Ishikawa (cell line): ENCODE results near the gene ICA1.

Source experiments
- CEBPB ChIP-seq: IDR thresholded peaks from 2 replicates; pipeline ENCODE4 v1.6.1; 2012
- CREB1 ChIP-seq: IDR thresholded peaks from 2 replicates; pipeline ENCODE4 v1.6.1; 2012; ENCODE audit warnings: low read depth
- EGR1 ChIP-seq: IDR thresholded peaks from 2 replicates; pipeline ENCODE4 v1.6.1; 2012
- EP300 ChIP-seq: IDR thresholded peaks from 2 replicates; pipeline ENCODE4 v1.6.1; 2012; ENCODE audit warnings: borderline replicate concordance
- FOXM1 ChIP-seq: IDR thresholded peaks from 2 replicates; pipeline ENCODE4 v1.6.1; 2012; ENCODE audit warnings: low read depth, borderline replicate concordance
- NFIC ChIP-seq: IDR thresholded peaks from 2 replicates; pipeline ENCODE4 v1.6.1; 2012
- RAD21 ChIP-seq: IDR thresholded peaks from 2 replicates; pipeline ENCODE4 v1.6.1; 2012; ENCODE audit warnings: low read depth
- TAF1 ChIP-seq: IDR thresholded peaks from 2 replicates; pipeline ENCODE4 v1.6.1; 2012; ENCODE audit warnings: low read depth, mild to moderate bottlenecking
- TCF12 ChIP-seq: IDR thresholded peaks from 2 replicates; pipeline ENCODE4 v1.6.1; 2012; ENCODE audit warnings: low read depth
- TEAD4 ChIP-seq: IDR thresholded peaks from 2 replicates; pipeline ENCODE4 v1.6.1; 2012
- YY1 ChIP-seq: IDR thresholded peaks from 2 replicates; pipeline ENCODE4 v1.6.1; 2012; ENCODE audit warnings: low read depth
- ZBTB7A ChIP-seq: IDR thresholded peaks from 2 replicates; pipeline ENCODE4 v1.6.1; 2012; ENCODE audit warnings: low read depth
- TF ChIP-seq, protein P1 (sequence below): IDR thresholded peaks from 2 replicates; pipeline ENCODE4 v1.6.1; 2012; ENCODE audit warnings: low read depth, mild to moderate bottlenecking
- TF ChIP-seq, protein P2 (sequence below): IDR thresholded peaks from 2 replicates; pipeline ENCODE4 v1.6.1; 2012
- TF ChIP-seq, protein P3 (sequence below): IDR thresholded peaks from 2 replicates; pipeline ENCODE4 v1.6.1; 2012

Gene ICA1

DNA sequence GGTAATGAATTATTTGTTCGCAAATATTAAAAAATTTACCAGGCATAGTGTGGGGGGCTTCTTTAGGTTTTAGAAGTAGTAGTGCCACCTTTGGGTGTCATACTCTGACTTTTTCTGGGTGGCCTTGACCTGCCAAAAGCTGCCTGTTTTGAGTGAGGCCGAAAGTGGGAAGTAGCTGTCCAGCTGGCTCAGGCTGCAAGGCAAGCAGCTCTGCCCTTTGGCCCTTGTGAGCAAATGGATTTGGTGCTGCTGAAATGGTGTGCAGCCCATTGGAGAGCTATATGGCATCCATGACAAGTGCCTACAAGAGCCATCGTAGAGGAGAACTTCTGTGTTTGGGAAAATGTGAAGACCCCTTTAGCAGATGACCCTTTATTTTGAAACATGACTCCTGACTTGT lies 20.2 kb upstream of the ICA1 start:
- TF ChIP-seq TCF12 (no peak), CEBPB (no peak), ZBTB7A (no peak), FOXM1 (no peak), EGR1 (no peak), YY1 (no peak), NFIC (no peak), TEAD4 (no peak), CREB1 (no peak), TAF1 (no peak), RAD21 (no peak), EP300 (no peak)
- TF ChIP-seq, protein P1, sequence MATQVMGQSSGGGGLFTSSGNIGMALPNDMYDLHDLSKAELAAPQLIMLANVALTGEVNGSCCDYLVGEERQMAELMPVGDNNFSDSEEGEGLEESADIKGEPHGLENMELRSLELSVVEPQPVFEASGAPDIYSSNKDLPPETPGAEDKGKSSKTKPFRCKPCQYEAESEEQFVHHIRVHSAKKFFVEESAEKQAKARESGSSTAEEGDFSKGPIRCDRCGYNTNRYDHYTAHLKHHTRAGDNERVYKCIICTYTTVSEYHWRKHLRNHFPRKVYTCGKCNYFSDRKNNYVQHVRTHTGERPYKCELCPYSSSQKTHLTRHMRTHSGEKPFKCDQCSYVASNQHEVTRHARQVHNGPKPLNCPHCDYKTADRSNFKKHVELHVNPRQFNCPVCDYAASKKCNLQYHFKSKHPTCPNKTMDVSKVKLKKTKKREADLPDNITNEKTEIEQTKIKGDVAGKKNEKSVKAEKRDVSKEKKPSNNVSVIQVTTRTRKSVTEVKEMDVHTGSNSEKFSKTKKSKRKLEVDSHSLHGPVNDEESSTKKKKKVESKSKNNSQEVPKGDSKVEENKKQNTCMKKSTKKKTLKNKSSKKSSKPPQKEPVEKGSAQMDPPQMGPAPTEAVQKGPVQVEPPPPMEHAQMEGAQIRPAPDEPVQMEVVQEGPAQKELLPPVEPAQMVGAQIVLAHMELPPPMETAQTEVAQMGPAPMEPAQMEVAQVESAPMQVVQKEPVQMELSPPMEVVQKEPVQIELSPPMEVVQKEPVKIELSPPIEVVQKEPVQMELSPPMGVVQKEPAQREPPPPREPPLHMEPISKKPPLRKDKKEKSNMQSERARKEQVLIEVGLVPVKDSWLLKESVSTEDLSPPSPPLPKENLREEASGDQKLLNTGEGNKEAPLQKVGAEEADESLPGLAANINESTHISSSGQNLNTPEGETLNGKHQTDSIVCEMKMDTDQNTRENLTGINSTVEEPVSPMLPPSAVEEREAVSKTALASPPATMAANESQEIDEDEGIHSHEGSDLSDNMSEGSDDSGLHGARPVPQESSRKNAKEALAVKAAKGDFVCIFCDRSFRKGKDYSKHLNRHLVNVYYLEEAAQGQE, result no peak; the same call in 1 of the 2 replicates
- TF ChIP-seq, protein P2, sequence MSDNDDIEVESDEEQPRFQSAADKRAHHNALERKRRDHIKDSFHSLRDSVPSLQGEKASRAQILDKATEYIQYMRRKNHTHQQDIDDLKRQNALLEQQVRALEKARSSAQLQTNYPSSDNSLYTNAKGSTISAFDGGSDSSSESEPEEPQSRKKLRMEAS, result no peak
- TF ChIP-seq, protein P3, sequence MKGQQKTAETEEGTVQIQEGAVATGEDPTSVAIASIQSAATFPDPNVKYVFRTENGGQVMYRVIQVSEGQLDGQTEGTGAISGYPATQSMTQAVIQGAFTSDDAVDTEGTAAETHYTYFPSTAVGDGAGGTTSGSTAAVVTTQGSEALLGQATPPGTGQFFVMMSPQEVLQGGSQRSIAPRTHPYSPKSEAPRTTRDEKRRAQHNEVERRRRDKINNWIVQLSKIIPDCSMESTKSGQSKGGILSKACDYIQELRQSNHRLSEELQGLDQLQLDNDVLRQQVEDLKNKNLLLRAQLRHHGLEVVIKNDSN, result no peak

DNA sequence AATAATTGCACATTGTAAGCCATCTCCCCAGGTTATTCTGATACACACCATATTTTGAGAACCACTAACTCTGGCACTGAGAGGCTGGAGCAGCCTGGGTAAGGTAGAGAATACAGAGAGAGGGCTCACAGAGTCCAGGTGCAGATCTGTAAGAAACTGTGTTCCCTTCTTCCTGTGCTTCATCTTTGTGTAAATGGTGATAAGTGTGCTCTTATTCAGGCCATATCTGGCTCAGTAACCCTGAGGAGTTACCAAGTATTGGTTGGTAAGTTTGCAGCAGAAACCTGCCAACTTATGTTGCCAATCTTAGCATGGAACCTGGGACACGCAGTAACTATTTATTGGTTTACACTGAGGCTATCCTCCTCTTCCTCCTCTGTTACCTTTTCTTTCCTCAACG lies 16.2 kb upstream of the ICA1 start:
- TF ChIP-seq, protein P1, result no peak
- TF ChIP-seq TAF1, result no peak
- no peak for TF ChIP-seq CREB1
- no peak for TF ChIP-seq EP300
- no peak for TF ChIP-seq EGR1
- TF ChIP-seq TCF12, result no peak
- TF ChIP-seq, protein P3, result no peak
- no peak for TF ChIP-seq CEBPB

DNA sequence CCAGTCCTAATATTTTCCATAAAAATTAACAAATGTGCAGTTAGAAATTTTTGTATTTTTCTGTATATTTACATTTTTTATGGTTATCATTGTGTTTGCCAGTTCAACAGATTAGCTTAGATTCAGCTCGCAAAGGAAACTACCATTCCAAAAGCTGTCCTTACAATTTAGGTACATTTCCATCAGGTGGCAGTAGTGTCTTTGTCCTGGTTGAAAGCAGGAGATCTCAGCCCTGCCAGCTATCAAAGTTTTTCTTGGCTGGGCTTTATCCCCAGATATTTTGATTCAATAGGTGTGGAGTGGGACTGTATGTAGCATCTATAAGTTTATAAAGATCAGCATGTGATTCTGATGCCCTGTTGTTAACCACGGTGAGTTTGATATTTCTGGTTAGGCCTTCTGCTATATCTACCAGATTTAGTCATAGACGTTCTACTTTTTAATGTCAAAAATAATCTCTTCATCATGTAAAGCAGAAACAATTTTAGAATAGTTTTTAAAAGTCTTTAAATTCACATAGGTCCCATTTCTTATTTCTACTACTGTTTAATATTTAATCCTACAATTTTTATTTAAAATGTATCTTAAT lies 15.5 kb upstream of the ICA1 start:
- TF ChIP-seq EP300, result no peak
- peak; percentile 66 for TF ChIP-seq RAD21

DNA sequence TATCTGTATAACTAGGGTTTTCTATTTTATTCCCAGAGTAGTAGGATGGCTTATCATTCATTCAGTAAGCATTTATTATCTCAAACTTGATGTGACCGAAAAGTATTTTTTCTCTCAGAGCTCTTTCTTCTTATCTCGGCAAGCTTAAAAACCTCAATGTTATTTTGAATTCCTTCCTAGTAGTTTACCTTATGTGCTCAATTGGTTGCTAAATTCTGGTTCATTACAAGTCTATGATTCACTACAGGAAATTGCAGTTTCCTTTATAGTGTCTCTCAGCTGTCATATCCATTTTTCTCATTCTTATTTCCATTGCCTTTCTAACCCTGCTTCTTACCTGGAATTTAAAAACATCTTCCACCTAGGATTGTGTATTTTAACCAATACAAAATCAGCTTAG lies 12.6 kb upstream of the ICA1 start:
- TF ChIP-seq RAD21 (no peak), EGR1 (no peak), ZBTB7A (no peak), TCF12 (no peak), NFIC (no peak), YY1 (no peak), CEBPB (no peak), FOXM1 (no peak)
- TF ChIP-seq, protein P1, result no peak

DNA sequence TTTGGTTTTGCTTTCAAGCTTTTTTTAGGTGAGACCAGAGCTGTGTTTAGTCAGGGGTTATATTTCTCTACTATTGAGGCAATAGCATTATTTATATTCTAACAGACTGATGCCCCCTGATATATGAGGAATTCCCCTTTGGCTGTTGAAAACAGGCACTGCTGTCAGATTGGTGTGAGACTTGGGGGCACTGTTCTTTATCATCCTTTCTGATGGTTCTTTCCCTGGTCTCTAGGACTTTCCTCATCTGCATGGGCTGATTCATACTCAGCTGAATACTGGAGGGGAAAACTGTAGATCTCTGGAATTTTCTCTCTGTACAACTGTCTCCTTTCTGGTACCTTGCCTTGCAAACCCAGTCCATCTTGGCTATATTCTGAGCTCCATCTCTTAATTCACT lies 10.0 kb upstream of the ICA1 start:
- TF ChIP-seq TEAD4 (no peak), ZBTB7A (no peak), YY1 (no peak), RAD21 (no peak), CREB1 (no peak)
- TF ChIP-seq, protein P2, result no peak
